Liver (tissue), 3 donors: Measurements from ENCODE around the gene PDCL3.

Source experiments
- ATF3 ChIP-seq: IDR thresholded peaks from 2 replicates; pipeline ENCODE4 v1.6.1; 2016; ENCODE audit warnings: antibody characterized with exemption
- CTCF ChIP-seq: fragments of 150-350 bp; IDR thresholded peaks from 2 replicates; pipeline ENCODE4 v1.5.1; 2017; ENCODE audit warnings: improper control_type of control experiment, low read depth, low read length; ENCODE audit not compliant: missing input control
- EGR1 ChIP-seq, 2 donors: IDR thresholded peaks; 2 replicates each; pipeline ENCODE4 v1.6.1; 2016 to 2018; ENCODE audit warnings: antibody characterized with exemption in 2 of 2, low read depth in 2 of 2
- GABPA ChIP-seq, 2 donors: IDR thresholded peaks in 1 of 2; conservative IDR thresholded peaks in 1 of 2; 2 replicates each; pipeline ENCODE4 v1.6.1; 2016; ENCODE audit warnings: antibody characterized with exemption in 2 of 2, mild to moderate bottlenecking in 1 of 2, moderate library complexity in 1 of 2
- HNF4A ChIP-seq, 2 donors: conservative IDR thresholded peaks; 2 replicates each; pipeline ENCODE4 v1.6.1; 2016; ENCODE audit warnings: antibody characterized with exemption in 2 of 2, mild to moderate bottlenecking in 2 of 2
- MAX ChIP-seq: IDR thresholded peaks from 2 replicates; pipeline ENCODE4 v1.6.1; 2016; ENCODE audit warnings: antibody characterized with exemption
- NR2F2 ChIP-seq: IDR thresholded peaks from 2 replicates; pipeline ENCODE4 v1.6.1; 2016; ENCODE audit warnings: antibody characterized with exemption
- REST ChIP-seq: IDR thresholded peaks from 2 replicates; pipeline ENCODE4 v1.6.1; 2016; ENCODE audit warnings: antibody characterized with exemption, mild to moderate bottlenecking
- SP1 ChIP-seq: IDR thresholded peaks from 2 replicates; pipeline ENCODE4 v1.6.1; 2018; ENCODE audit warnings: antibody characterized with exemption, mild to moderate bottlenecking
- TAF1 ChIP-seq: conservative IDR thresholded peaks from 2 replicates; pipeline ENCODE4 v1.6.1; 2016; ENCODE audit warnings: antibody characterized with exemption, mild to moderate bottlenecking
- YY1 ChIP-seq: IDR thresholded peaks from 2 replicates; pipeline ENCODE4 v1.6.1; 2016; ENCODE audit warnings: antibody characterized with exemption, mild to moderate bottlenecking
- ZBTB33 ChIP-seq: IDR thresholded peaks from 2 replicates; pipeline ENCODE4 v1.6.1; 2016; ENCODE audit warnings: antibody characterized with exemption
- donor health status: healthy.
- donor health status: healthy.

GRCh38 chr2:100518801-100519200 lies 44.0 kb upstream of the PDCL3 start:
- no peak for TF ChIP-seq YY1
- no peak for TF ChIP-seq CTCF
- no peak for TF ChIP-seq REST
- TF ChIP-seq SP1: no peak
- no peak for TF ChIP-seq EGR1 (IDR thresholded peaks at IDR 0.05; ENCODE audit: low read depth in 2 of 2)
- TF ChIP-seq ATF3: no peak
- TF ChIP-seq TAF1: no peak
- no peak for TF ChIP-seq MAX
- TF ChIP-seq GABPA (IDR thresholded peaks at IDR 0.05 in 1 of 2, conservative IDR thresholded peaks at IDR 0.05 in 1 of 2): no peak
- TF ChIP-seq ZBTB33: no peak
- no peak for TF ChIP-seq HNF4A (conservative IDR thresholded peaks at IDR 0.05)
- TF ChIP-seq NR2F2: no peak
